K562 (cell line): ENCODE results near the gene KAT6B. TPM values are rescaled to one million over a fixed set of nuclear protein-coding genes. Genes with fewer than 3 reads are reported as not detected.

ENCODE experiments used
- DNMT1 ChIP-seq: fragments of 450-650 bp; IDR thresholded peaks from 2 replicates; pipeline ENCODE4 v1.6.1; 2016; ENCODE audit warnings: antibody characterized with exemption, mild to moderate bottlenecking
- HOXB6 ChIP-seq: fragments of 250-450 bp; sonication (Bioruptor Pico); IDR thresholded peaks from 2 replicates; pipeline ENCODE4 v1.5.1; 2022; ENCODE audit warnings: mild to moderate bottlenecking, borderline replicate concordance
- JUNB ChIP-seq: fragments of 450-650 bp; formaldehyde crosslinking; conservative IDR thresholded peaks from 2 replicates; pipeline ENCODE4 v1.4.0; 2020; ENCODE audit warnings: mild to moderate bottlenecking
- RNF2 ChIP-seq: sonication (generic); IDR thresholded peaks from 2 replicates; pipeline ENCODE4 v1.6.1; 2016
- SETDB1 ChIP-seq: IDR thresholded peaks from one replicate; pipeline ENCODE4 v1.6.1; 2012; ENCODE audit warnings: low read length, control low read depth, inconsistent platforms
- ZNF175 ChIP-seq: fragments of 200-800 bp; sonication (Bioruptor generic); IDR thresholded peaks from 2 replicates; pipeline ENCODE4 v1.6.1; 2016; ENCODE audit warnings: low read depth, mild to moderate bottlenecking, missing genetic modification characterization, missing compliant biosample characterization
- ZNF592 ChIP-seq: fragments of 450-650 bp; IDR thresholded peaks from 2 replicates; pipeline ENCODE4 v1.6.1; 2017; ENCODE audit warnings: antibody characterized with exemption, mild to moderate bottlenecking
- polyA plus RNA-seq, 8 experiments: library from polyadenylated mRNA; depleted of rRNA in 4 of 8; stranded (reverse) in 5 of 8; unstranded in 3 of 8; fragments of >200 nt; fragmentation: Nextera tagmentation in 2 of 8; fragmentation: Illumina TruSeq in 1 of 8; extraction: Ambion mirVana in 2 of 8; extraction: Trizol in 1 of 8; gene quantifications; 2 replicates each; pipeline versions ENCODE4 v1.2.1 to v1.2.3, GENCODE V29; 2011 to 2014; ENCODE audit warnings: inconsistent platforms in 1 of 8, missing spikeins in 1 of 8
- total RNA-seq, 7 experiments: library from RNA; depleted of rRNA in 6 of 7; stranded (reverse); fragments of >200 nt in 6 of 7; fragmentation: Illumina TruSeq in 2 of 7; extraction: Trizol in 2 of 7; gene quantifications; 2 replicates each; pipeline versions ENCODE4 v1.2.1 to v1.2.3, GENCODE V29; 2011 to 2021; ENCODE audit warnings: low replicate concordance in 1 of 7

KAT6B gene
- total and polyA plus RNA-seq, 9 of the 15 experiments (the other 6 are each of a cell fraction or from before 2014, with no cell fraction given): 1.4 to 9.2 (median 6.8) TPM

- TF ChIP-seq ZNF592: no peak
- no peak for TF ChIP-seq SETDB1
- TF ChIP-seq DNMT1: no peak
- 0 out of 2 replicates have a peak, but pooled peaks have one; percentile 28 for TF ChIP-seq HOXB6 (CRISPR knock-in tag)
- TF ChIP-seq JUNB (CRISPR knock-in tag): no peak
- TF ChIP-seq ZNF175 (CRISPR knock-in tag): 0 out of 2 replicates have a peak, but pooled peaks have one; percentile 15
- no peak for TF ChIP-seq RNF2
These were observed 223.1 kb downstream of the KAT6B start (continued) for GRCh38 chr10:75049316-75050148.
